MV-4-11 (cell line): ENCODE data around the gene FGFR3.

Experiments
- DNase-seq: peaks from one replicate; lab custom pipeline; 2025; lab: John Stamatoyannopoulos, UW

Gene FGFR3

DNA sequence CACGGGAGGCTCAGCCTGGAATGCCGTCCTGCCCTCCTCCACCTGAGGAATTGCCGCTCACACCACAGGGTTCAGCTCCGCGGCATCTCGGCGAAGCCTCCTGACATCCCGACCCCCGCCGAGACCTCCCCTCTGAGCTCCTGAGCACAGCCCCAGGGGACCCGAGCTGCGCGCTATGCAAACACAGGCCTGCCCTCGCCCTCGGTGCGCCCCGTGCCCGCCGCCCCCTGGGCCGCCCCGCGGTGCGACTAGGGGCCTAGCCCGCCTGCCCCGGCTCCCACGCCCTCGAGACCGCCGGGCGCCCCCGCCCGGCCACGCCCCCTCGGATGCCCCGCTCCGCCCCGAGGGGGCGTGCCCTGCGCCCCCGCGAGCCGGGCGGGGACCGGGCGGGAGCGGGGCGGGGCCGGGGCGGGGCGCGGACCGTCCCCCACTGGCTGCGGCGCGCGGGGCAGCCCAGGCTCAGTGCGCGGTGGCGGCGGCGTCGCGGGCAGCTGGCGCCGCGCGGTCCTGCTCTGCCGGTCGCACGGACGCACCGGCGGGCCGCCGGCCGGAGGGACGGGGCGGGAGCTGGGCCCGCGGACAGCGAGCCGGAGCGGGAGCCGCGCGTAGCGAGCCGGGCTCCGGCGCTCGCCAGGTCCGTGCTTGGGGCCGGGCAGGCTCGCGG is at the start of gene FGFR3:
Gene FGFR3 (plus strand): TSS at position 462 of the 664 bp plus-strand sequence. CDS start 642 bp downstream, outside the sequence.
- no peak for DNase-seq

DNA sequence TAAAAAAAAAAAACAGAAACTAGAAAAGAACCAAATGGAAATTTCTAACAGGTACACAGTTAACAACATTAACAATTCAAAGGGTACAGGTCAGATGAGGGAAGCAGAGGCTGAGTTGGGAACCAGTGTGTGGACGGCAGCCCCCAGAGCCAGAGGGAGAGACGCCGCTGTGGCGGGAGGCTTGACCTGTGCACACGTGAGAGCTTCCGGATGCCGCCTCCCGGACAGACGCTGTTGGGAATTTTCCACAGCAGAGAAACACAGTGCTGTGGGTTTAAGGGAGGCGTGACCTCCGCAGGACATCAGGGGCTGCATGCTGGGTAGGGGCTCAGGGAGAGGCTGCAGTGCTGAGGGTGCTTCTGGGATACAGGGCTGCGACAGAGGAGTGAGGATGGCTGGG is 49.5 kb upstream of the FGFR3 start:
- no peak for DNase-seq

DNA sequence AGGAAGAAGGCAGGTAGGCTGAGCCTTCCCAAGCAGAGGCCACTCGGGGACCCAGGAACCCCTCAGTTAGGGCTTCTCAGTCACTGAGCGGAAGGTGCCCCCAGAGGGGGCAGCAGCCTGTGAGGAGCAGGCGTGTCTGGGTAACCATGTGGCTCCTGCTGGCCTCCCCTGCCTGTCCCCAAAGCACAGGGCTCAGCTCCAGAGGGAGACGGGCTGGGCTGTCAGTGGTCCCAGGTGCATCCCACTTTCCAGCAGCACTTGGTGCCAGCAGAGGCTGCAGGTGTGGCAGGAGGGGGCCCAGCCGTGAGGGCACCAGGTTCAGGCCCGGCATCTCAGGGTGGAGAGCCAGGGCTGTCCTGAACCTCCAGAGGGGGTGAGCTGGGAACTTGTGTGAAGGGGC is 49.1 kb upstream of the FGFR3 start:
- DNase-seq, result no peak

DNA sequence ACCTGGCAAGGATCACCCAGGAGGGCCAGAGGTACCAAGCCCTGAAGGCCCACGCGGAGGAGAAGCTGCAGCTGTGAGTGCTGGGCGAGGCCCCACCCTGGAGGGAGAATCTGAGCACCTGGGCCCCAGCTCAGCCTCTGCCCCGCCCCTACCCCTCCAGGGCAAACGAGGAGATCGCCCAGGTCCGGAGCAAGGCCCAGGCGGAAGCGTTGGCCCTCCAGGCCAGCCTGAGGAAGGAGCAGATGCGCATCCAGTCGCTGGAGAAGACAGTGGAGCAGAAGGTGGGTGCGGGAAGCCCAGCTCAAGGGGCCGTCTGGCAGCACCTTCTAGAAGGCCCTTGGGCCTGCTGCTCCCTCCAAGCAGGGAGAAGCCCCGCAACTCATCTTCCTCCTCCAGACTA is 48.5 kb upstream of the FGFR3 start:
- DNase-seq, result no peak

DNA sequence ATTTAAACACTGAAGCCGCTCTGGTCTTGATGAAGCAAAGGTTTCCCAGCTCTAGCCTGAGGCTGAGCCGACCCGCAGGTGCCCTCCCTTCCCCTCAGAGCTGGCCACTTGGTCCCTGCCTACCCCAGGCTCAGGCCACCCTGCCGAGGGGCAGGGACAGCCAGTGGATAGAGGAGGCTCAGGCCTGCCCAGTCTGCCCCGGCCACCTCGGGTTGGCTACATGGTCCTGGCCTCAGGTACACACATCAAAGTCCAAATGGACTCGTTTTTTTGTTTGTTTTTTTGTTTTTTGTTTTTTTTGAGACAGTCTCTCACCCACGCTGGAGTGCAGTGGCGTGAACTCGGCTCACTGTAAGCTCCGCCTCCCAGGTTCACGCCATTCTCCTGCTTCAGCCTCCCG is 47.9 kb upstream of the FGFR3 start:
- no peak for DNase-seq

DNA sequence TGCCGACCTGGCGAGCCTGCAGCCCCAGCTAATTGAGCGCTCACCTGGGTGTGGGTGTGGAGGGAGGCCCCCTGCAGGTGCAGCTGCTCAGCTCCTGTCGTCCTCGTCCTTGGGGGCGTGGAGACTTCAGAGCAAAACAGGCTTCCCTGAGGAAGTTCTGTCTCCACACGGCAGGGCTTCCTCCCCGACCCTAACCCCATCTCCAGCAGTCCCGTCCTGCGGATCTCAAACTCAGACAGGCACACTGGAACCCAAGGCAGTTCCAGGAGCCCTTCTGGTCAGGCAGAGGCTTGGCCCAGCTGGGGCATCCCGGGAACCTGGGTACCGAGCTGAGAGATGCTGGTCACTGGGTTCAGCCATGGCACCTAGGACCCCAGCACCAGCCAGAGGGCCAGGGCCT is 47.4 kb upstream of the FGFR3 start:
- no peak for DNase-seq

DNA sequence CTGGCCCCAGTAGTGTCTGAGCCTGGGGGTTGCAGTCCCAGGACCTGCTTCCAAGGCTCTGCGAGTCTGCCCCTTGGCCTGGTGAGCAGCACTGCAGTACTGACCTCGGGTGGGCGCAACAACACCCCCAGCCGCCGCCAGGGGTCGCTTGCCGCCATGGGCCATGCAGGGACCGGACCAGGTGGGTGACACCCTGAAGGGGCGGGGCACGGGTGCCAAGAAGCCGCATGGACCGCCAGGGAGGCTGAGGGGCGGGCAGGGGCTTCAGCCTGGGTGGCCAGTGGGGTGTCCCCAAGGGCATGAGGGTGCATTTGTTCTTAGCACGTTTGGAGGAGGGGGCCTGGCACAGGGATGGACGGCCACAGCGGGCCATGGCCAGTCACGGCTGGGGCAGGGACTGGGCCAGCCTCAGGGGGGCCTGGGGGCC is 46.8 kb upstream of the FGFR3 start:
- peak; percentile 41 for DNase-seq

DNA sequence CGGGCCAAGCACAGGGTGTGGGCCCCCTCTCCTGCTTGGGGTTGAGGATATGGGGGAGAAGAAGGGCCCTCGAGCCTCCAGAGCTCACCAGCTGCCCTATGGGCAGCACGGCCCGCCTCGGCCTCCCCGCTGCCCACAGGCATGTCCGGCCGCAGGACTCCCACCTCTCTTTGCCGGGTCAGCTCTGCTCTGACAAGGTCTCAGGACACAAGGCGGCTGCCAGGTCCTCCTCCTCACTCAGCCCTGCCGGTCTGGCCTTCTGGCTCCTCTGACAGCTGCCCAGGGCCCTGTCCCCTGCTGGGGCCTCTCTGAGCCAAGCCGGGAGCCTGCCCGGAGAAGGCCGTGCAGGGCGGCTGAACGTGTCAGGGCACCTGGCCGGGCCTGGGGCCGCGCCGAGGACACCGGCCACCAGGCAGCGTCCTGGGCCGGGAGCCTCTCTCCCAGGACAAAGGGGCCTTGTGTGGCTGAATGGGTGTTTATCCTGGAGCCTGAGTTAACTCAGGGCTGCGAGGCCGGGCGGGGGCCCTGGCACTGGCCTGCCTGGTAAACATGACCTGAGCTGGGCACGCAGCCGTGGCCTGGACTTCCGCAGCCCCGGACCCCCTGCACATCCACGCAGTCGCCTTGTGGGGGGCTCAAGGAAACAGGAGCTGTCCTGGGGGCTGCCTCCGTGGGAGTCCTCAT is 46.0 kb upstream of the FGFR3 start:
- DNase-seq, result no peak

DNA sequence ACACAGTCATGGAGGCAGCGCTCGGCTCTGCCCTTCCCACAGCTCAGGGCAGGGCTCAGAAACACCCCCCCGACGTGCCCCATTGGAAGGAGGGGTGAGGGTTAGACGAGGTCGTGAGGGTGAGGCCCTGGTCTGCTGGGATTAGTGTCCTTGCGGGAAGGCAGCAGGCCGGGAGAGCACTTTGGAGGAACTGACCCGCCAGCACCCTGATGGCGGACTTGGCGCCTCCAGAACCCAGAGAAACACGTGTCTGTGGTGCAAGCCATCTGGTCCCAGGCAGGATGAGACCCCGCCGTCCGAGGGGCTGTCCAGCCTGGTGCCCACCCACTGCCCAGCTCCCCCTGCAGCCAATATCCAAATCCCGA is 45.5 kb upstream of the FGFR3 start:
- DNase-seq, result peak; percentile 21

DNA sequence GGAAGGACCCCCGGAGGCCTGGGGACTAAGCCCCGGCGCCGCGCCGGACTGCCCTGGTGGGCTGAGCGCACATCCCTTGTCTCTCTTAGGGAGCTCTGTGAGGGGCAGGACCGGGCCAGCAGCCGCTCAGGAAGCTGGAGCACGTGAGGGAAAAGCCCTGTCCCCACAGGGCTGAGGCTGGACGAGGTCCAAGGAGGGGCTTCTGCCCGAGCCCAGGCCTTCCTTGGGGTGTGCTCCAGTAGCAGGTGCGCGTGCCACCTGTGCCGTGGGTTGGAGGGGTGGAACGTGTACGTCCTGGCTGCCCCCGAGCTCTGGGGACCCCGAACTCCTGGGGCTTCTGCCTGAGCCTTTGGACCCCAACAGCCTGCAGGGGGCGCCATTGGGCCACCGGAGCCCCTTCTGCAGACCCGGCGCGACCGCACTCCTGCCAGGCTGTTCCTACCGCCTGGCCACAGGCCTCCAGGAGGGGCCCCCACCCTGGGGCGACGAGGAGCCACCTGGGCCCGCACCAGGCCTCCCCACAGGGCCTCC is 44.6 kb upstream of the FGFR3 start:
- peak; percentile 61 for DNase-seq

DNA sequence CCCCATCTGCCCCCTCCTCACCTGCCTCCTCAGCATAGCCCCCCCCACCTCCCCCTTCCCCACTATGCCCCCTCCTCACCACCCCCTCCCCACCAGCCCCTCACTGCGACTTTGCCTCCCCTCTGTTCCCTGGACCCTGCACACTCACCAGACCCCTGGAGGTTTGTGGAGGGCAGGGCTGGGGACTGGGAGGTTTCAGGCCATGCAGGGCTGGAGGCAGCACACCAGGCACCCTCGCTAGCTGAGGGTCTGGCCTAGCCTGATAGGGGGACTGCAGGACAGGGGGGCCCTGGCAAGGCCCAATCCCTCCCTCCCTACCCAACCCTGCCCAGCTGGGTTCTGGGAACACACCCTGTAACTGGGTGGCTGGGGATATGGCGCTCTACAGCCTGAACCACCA is 43.7 kb upstream of the FGFR3 start:
- no peak for DNase-seq

DNA sequence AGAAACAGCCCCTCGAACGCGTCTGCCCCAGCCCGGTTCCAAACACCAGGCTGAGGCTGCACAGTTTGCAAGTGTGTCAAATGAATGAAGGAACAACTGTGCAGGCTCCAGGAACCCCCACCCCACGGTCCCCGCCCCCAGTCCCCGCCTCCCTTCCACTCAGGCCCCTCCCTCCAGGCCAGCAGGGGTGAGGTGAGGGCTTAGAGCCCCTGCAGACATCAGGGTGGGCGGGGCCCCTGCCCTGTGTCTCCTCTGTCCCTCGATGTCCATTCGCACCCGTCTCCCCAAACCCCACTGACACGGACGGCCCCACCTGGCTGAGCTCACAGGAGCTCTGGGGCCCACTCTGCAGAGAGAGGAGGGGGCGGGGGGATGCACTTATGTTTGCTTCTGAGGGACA is 43.3 kb upstream of the FGFR3 start:
- no peak for DNase-seq

DNA sequence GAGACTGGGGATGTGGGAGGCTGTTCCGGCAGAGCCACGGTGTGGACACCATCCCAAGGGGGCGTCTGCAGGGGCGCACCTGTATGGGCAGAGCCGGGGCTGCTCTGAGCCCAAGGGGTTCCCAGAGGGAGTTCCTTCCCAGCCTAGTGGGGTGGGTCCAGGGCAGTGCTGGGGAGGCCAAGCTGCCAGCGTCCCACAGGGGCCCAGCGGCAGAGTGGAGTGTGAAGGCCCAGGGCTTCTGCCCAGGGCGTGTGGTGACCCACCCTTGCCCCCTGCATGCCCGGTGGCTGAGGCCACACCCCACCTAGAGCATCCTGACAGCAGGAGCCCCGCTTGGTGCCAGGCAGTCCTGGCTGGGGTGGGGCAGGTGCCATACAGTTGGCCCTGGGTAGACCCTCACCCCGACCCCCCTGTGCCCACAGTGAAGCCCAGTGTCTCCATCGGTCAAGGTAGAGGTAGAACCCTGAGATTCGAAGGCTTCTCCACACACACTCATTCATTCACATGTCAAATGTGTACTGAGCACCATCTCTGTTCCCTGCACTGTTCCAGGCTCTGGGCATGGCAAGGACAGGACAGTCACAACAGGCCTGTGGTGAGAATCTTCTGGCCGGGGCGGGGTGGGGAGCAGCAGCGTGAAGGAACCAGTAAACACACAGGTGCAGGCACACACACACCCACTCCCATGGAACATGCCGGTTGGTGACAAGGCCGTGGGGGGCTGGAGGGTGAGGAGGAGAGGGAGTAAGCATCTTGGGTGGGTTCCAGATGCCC is 42.5 kb upstream of the FGFR3 start:
- no peak for DNase-seq

DNA sequence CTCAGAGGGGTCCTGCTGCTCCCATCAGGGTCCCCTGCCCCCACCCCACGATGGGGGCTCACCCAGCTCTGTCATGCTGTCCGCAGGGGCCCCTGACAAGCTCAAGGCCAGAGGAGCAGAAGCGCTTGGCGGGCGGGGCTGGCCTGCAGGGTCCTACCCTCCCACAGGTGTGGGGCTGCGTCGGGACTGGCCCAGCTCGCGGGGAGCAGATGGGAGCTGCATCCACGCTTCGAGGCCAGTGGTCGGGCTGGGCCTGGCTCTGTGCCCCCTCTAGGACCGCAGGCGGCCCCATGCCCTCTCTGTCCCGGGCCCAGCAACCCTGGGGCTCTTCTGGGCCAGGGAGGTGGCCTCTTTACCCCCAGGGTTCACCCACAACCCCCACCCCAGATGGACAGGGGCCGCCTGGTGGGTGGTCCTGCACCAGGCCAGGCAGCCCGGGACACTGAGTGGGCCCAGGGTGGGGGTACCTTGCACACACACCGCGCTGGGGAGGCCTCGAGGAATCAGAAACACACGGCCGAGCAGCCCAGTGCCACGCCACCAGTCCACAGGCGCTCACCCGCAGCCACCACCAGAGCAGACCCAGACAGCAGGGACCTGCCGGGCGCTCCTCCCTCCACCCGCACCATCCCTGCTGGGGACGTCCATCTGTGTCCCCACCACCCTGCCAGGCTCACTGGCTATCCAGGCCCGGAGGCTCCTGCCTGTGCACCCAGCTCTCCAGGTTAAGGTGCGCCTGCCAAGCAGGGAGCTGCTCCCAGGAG is 41.8 kb upstream of the FGFR3 start:
- DNase-seq, result no peak

DNA sequence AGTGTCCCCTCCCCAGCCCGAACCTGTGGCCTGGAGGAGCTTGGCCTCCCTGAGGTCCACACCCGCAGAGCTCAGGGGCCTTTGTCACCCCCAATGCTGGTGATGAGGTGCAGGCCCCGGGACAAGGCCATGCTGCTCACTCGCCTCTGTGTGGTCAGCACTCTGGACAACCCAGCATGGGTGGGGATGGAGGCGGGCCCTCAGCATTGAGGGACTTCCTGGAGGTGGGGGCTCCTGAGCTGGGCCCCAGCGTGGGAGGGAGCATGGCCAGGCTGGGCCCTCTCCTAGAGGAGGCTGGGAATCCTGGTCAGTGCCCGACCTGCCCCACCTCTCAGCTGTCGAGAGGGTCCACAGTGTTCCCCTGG is 41.2 kb upstream of the FGFR3 start:
- no peak for DNase-seq

DNA sequence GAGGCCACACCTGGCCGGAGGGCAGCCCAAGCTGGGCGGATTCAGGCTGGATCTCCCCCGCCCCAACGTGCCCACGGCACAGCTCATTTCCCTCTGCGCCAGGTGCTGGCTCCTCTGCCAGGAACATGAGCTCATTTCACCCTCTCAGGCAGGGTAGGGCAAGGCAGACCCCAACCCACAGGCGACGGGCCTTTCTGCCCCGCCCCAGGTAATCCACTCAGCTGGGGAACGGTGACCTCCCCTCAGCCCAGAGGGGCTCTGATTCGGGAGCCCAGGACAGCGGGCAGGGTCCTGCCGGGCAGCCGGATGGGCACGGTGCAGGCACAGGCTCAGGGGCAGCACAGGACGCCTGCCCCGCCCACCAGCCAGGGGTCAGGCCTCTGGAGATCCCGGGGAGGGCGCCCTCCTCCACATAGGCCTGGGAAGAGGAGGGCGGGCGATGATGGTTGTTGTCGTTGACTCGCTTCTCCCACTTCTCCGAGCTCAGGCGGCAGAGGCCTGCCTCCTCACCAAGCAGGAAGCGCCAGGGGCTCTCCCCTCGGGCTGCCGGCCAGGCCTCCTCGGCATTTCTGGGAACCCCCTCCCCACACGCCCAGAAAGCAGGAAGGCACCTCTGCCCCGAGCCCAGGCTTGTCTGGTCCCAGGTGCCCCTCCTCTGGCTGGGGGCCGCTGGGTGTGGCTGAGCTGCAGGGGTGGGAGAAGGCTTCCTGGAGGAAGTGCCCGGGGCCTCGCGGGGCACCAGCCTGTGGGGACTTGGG is 40.6 kb upstream of the FGFR3 start:
- DNase-seq, result no peak

DNA sequence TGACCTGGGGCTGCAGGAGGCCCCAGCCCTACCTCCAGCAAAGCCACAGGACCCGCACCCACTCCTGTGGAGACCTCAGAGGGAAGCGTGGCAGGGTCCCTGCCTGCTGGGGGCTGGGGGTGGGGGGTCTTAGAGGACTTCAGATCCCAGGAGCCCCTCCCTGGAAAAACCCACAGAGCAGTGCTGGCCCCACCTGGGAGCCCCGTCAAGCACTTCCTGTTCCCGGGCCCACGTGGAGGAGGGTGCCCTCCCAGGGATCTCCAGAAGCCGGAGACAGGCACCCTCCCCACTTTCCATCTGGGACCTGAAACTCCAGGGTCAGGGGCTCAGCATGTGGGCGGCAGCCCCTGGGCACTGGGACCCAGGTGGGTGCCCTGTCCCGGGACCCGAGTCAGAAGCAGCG is 39.8 kb upstream of the FGFR3 start:
- DNase-seq, result no peak

DNA sequence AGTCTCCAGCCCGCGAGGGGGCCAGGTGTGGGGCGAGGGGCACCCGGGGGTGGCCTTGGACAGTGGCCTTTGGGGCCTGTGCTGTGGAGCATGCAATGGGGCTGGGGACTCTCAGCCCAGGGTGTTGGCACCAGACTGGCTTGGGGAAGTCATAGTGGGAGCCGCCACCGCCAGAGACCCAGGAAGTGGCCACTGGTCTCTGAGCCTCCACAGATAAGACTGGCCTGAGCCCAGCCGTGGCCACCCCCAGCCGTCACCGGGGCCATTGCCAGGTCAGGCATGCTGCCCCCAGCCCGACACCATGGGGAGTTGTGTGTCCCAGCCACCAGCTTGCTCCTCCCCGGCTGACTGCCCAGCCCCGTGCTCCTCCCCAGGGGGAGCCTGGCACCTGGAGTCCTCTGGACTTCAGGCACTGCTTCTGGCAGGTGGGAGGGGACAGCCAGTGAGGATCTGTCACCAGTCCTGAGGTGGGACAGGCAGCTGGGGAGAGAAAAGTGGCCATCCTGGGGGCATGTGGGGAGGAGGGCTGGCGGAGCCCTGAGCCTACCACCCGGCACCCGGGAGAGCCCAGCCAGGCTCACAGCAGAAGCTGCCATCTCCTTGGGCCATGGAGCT is 39.3 kb upstream of the FGFR3 start:
- no peak for DNase-seq

DNA sequence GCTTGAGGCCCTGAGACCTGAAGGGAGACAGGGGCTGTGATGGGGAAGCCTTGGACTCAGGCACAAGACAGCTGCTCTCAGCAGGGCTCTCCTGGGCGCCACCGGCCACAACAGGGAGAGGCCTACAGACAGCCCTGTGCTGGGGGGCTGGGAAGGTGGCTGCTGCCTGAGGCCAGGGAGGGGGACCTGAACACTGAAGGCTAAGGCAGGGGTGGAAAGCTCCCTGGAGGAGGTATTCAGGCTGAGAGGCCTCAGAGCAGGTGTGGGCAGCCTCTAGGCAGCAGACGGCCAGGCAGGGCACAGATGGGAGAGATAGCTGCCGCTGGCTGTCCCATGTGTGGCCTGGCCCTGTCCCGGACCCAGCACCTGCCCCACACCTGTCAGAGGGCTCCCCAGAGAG is 38.8 kb upstream of the FGFR3 start:
- DNase-seq, result no peak

DNA sequence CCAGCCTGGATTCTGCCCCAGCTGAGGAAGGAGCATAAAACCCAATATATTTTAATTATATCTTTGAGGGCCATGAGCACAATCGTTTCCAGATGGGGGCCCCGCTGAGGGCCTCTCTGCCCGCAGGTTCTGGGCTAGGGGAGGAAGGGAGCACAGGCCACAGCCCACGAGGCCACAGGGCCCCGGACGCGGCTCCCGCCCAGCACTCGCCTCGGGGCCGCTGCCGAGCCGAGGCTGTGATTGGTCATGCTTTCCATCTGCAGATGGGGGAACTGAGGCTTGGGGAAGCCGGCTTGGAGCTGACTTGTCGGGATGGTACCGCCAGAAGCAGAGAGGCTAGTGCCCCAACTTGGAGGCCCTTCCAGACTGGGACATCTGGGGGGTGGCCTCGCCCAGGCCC is 37.8 kb upstream of the FGFR3 start:
- no peak for DNase-seq

DNA sequence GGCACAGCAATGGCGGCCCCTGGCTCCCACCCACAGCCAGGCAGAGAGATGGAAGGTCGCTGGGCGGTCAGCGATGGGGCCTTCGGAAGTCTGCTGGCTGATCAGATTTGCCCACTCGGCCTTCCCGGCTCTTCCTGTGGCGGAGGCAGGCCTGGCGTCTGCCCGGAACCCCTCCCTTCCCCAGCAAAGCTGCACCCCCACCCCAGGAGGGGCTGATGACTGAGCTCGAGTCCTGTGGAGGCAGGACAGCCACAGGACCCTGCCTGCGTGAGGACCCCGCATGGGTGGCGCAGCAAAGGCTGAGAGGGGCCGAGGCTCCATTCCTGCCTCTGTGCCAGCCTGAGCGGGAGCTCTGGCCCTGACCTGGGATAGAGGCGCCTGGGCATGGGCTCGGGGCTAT is 37.0 kb upstream of the FGFR3 start:
- DNase-seq, result no peak
